GM12891 (cell line): Measurements from ENCODE around the gene PMFBP1.

Experiments used
- DNase-seq: peaks from one replicate; pipeline ENCODE4 v3.0.0; 2011; ENCODE audit warnings: low spot score; ENCODE audit not compliant: insufficient read length
- FAIRE-seq: peaks from 2 replicates; lab custom pipeline; 2011; peaks lifted over from hg19 to GRCh38; lab: Jason Lieb, UNC
- PAX5 ChIP-seq: IDR thresholded peaks from 2 replicates; pipeline ENCODE4 v1.6.1; 2011; ENCODE audit warnings: low read length, moderate library complexity, mild to moderate bottlenecking; ENCODE audit not compliant: insufficient read depth, severe bottlenecking
- POLR2A ChIP-seq: IDR thresholded peaks from 2 replicates; pipeline ENCODE4 v1.6.1; 2011; ENCODE audit warnings: low read depth, low read length, control low read depth
- POLR2AphosphoS5 ChIP-seq: IDR thresholded peaks from 2 replicates; pipeline ENCODE4 v1.6.1; 2011; ENCODE audit warnings: low read depth, low read length, control low read depth
- POU2F2 ChIP-seq: IDR thresholded peaks from 2 replicates; pipeline ENCODE4 v1.6.1; 2011; ENCODE audit warnings: low read depth, mild to moderate bottlenecking, control low read depth, low read length, moderate library complexity
- SPI1 ChIP-seq: IDR thresholded peaks from 2 replicates; pipeline ENCODE4 v1.6.1; 2011; ENCODE audit warnings: low read depth, low read length, control low read depth
- TAF1 ChIP-seq: IDR thresholded peaks from 2 replicates; pipeline ENCODE4 v1.6.1; 2011; ENCODE audit warnings: low read depth, low read length, control low read depth

PMFBP1 gene

GRCh38 chr16:72206299-72206698 is 34.3 kb upstream of the PMFBP1 start:
- FAIRE-seq: no peak
- no peak for DNase-seq
- TF ChIP-seq POU2F2: no peak
- no peak for TF ChIP-seq SPI1
- no peak for TF ChIP-seq PAX5

GRCh38 chr16:72203401-72203800 is 31.4 kb upstream of the PMFBP1 start:
- FAIRE-seq (peak; percentile 79), DNase-seq (peak; percentile 28)
- TF ChIP-seq SPI1 (peak; percentile 84), TAF1 (no peak)

- TF ChIP-seq TAF1 (no peak), PAX5 (no peak), POU2F2 (no peak)
- DNase-seq: no peak
- no peak for FAIRE-seq
Measured at GRCh38 chr16:72202014-72202413, 30.1 kb upstream of the PMFBP1 start.

GRCh38 chr16:72201387-72201786 is 29.4 kb upstream of the PMFBP1 start:
- FAIRE-seq: no peak
- no peak for DNase-seq
- no peak for TF ChIP-seq POLR2AphosphoS5
- no peak for TF ChIP-seq POLR2A
- TF ChIP-seq TAF1: no peak

- DNase-seq (no peak), FAIRE-seq (no peak)
- no peak for TF ChIP-seq TAF1
- no peak for TF ChIP-seq PAX5
- TF ChIP-seq POU2F2: no peak
Measured at GRCh38 chr16:72199761-72200337, 27.9 kb upstream of the PMFBP1 start.

- DNase-seq (no peak), FAIRE-seq (no peak)
- TF ChIP-seq PAX5: no peak
- no peak for TF ChIP-seq POU2F2
- TF ChIP-seq SPI1: no peak
- TF ChIP-seq TAF1: no peak
- no peak for TF ChIP-seq POLR2AphosphoS5
- no peak for TF ChIP-seq POLR2A
Measured at GRCh38 chr16:72198771-72199201, 26.8 kb upstream of the PMFBP1 start.

- DNase-seq (no peak), FAIRE-seq (no peak)
- TF ChIP-seq POU2F2 (no peak), PAX5 (no peak), TAF1 (no peak), SPI1 (no peak), POLR2A (no peak), POLR2AphosphoS5 (no peak)
Measured at GRCh38 chr16:72198021-72198711, 26.2 kb upstream of the PMFBP1 start.

- no peak for DNase-seq
- no peak for FAIRE-seq
- TF ChIP-seq POLR2AphosphoS5 (no peak), POU2F2 (no peak), TAF1 (no peak), SPI1 (no peak), PAX5 (no peak), POLR2A (no peak)
Measured at GRCh38 chr16:72197545-72197944, 25.6 kb upstream of the PMFBP1 start.

- TF ChIP-seq TAF1 (no peak), POLR2A (no peak), POLR2AphosphoS5 (no peak), POU2F2 (no peak), PAX5 (no peak), SPI1 (no peak)
- no peak for FAIRE-seq
- no peak for DNase-seq
Measured at GRCh38 chr16:72195609-72196008, 23.7 kb upstream of the PMFBP1 start.

GRCh38 chr16:72191551-72191950 is 19.6 kb upstream of the PMFBP1 start:
- no peak for FAIRE-seq
- TF ChIP-seq POU2F2 (no peak), TAF1 (no peak), POLR2A (no peak), PAX5 (no peak), POLR2AphosphoS5 (no peak), SPI1 (no peak)
- DNase-seq: no peak
